ENCODE results near the gene DGKI. TPM values are rescaled to one million over a fixed set of nuclear protein-coding genes. Genes with fewer than 3 reads are reported as not detected.

Gene DGKI
- total and polyA plus RNA-seq, 4 donors, result 0.01 to 0.37 (median 0.31) TPM

DNA sequence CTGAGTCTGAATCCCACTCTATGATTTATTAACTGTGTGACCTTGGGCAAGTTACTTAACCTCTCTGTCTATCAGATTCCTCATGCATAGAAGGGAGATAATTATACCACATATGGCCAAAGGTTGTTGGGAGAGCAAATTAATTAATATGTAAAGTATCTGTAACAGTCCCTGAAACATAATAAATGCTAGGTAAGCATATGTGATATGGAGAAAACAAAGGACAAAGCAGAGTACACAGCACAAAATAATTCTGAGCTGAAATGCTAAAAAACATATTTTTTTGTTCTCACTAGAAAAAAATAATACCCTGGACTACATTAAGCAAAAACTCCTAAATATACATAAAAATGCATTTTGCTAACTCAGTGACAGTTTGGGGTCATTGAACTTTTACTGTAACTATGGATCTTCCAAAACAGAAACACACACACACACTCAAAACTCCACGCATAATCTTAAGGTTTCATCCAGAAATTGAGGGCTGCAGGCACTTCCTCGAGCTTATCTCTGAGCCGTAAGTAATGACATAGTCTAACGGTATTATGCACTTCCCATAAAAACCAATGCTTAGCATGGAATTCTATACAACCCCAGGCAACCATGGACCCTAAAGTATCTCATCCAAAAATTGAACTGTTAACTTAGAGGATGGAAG is 301.6 kb downstream of the DGKI start:
- Histone ChIP-seq H3K27ac (ENCODE audit: low read depth in 1 of 2, low read length in 2 of 2) (no peak overlapping the region), H3K4me3 (ENCODE audit: low read depth in 1 of 3, low read length in 3 of 3) (no peak overlapping the region), H3K9me3 (ENCODE audit: control insufficient read depth in 4 of 4, low read length in 3 of 4) (peaks cover 0 to 2% (median 0%) of the 10 kb centered on the region in 4 donors), H3K9ac (ENCODE audit: low read depth in 1 of 2, low read length in 2 of 2) (no peak overlapping the region), H3K27me3 (ENCODE audit: control insufficient read depth in 4 of 4, insufficient read depth in 4 of 4, low read length in 3 of 4) (peaks cover 0 to 4% (median 2%) of the 10 kb centered on the region in 4 donors), H3K4me1 (ENCODE audit: control insufficient read depth in 4 of 4, insufficient read depth in 4 of 4, low read length in 3 of 4) (no peaks in the 10 kb centered on the region), H3K36me3 (ENCODE audit: control insufficient read depth in 4 of 4, insufficient read depth in 3 of 4, low read depth in 1 of 4, low read length in 3 of 4) (no peaks in the 10 kb centered on the region)
- WGBS, result 58% methylated on average over 4 of the region's 4 CpGs
- no peak for DNase-seq (ENCODE audit: low spot score)
- TF ChIP-seq GABPA (IDR thresholded peaks at IDR 0.05 in 1 of 2, conservative IDR thresholded peaks at IDR 0.05 in 1 of 2) (no peak), FOXA1 (IDR thresholded peaks at IDR 0.05) (no peak), YY1 (IDR thresholded peaks at IDR 0.05) (no peak), RXRA (IDR thresholded peaks at IDR 0.05) (no peak), FOXA2 (IDR thresholded peaks at IDR 0.05) (no peak)
- TF ChIP-seq, protein P1, sequence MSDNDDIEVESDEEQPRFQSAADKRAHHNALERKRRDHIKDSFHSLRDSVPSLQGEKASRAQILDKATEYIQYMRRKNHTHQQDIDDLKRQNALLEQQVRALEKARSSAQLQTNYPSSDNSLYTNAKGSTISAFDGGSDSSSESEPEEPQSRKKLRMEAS (IDR thresholded peaks at IDR 0.05), result no peak

- Histone ChIP-seq H3K27ac (ENCODE audit: low read depth in 1 of 2, low read length in 2 of 2) (no peak overlapping the region), H3K27me3 (ENCODE audit: control insufficient read depth in 4 of 4, insufficient read depth in 4 of 4, low read length in 3 of 4) (peaks cover 0 to 4% (median 2%) of the 10 kb centered on the region in 4 donors), H3K9ac (ENCODE audit: low read depth in 1 of 2, low read length in 2 of 2) (no peak overlapping the region), H3K4me1 (ENCODE audit: control insufficient read depth in 4 of 4, insufficient read depth in 4 of 4, low read length in 3 of 4) (no peaks in the 10 kb centered on the region), H3K9me3 (ENCODE audit: control insufficient read depth in 4 of 4, low read length in 3 of 4) (peaks cover 0 to 2% (median 0%) of the 10 kb centered on the region in 4 donors), H3K4me3 (ENCODE audit: low read depth in 1 of 3, low read length in 3 of 3) (no peak overlapping the region), H3K36me3 (ENCODE audit: control insufficient read depth in 4 of 4, insufficient read depth in 3 of 4, low read depth in 1 of 4, low read length in 3 of 4) (no peaks in the 10 kb centered on the region)
- no peak for DNase-seq (ENCODE audit: low spot score)
- WGBS, result 44% methylated on average over 1 of the region's 1 CpG
- TF ChIP-seq ZBTB33 (IDR thresholded peaks at IDR 0.05), result no peak
- TF ChIP-seq CTCF (IDR thresholded peaks at IDR 0.05; ENCODE audit: low read depth, low read length, missing input control), result no peak
- TF ChIP-seq JUND (IDR thresholded peaks at IDR 0.05), result no peak
- TF ChIP-seq, protein P2, sequence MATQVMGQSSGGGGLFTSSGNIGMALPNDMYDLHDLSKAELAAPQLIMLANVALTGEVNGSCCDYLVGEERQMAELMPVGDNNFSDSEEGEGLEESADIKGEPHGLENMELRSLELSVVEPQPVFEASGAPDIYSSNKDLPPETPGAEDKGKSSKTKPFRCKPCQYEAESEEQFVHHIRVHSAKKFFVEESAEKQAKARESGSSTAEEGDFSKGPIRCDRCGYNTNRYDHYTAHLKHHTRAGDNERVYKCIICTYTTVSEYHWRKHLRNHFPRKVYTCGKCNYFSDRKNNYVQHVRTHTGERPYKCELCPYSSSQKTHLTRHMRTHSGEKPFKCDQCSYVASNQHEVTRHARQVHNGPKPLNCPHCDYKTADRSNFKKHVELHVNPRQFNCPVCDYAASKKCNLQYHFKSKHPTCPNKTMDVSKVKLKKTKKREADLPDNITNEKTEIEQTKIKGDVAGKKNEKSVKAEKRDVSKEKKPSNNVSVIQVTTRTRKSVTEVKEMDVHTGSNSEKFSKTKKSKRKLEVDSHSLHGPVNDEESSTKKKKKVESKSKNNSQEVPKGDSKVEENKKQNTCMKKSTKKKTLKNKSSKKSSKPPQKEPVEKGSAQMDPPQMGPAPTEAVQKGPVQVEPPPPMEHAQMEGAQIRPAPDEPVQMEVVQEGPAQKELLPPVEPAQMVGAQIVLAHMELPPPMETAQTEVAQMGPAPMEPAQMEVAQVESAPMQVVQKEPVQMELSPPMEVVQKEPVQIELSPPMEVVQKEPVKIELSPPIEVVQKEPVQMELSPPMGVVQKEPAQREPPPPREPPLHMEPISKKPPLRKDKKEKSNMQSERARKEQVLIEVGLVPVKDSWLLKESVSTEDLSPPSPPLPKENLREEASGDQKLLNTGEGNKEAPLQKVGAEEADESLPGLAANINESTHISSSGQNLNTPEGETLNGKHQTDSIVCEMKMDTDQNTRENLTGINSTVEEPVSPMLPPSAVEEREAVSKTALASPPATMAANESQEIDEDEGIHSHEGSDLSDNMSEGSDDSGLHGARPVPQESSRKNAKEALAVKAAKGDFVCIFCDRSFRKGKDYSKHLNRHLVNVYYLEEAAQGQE (IDR thresholded peaks at IDR 0.05), result no peak
- TF ChIP-seq GABPA (IDR thresholded peaks at IDR 0.05 in 1 of 2, conservative IDR thresholded peaks at IDR 0.05 in 1 of 2), result no peak
- TF ChIP-seq RAD21 (IDR thresholded peaks at IDR 0.05), result no peak
- no peak for TF ChIP-seq YY1 (IDR thresholded peaks at IDR 0.05)
- no peak for TF ChIP-seq TAF1 (conservative IDR thresholded peaks at IDR 0.05)
- no peak for TF ChIP-seq FOXA2 (IDR thresholded peaks at IDR 0.05)
- no peak for TF ChIP-seq HNF4A (conservative IDR thresholded peaks at IDR 0.05)
- no peak for TF ChIP-seq SP1 (IDR thresholded peaks at IDR 0.05)
- TF ChIP-seq NR2F2 (IDR thresholded peaks at IDR 0.05), result no peak
- no peak for TF ChIP-seq EGR1 (IDR thresholded peaks at IDR 0.05; ENCODE audit: low read depth in 2 of 2)
- TF ChIP-seq HNF4G (IDR thresholded peaks at IDR 0.05), result no peak
- TF ChIP-seq RXRA (IDR thresholded peaks at IDR 0.05), result no peak
- TF ChIP-seq FOXA1 (IDR thresholded peaks at IDR 0.05), result no peak
- TF ChIP-seq, protein P1 (IDR thresholded peaks at IDR 0.05), result no peak
- TF ChIP-seq, protein P3, sequence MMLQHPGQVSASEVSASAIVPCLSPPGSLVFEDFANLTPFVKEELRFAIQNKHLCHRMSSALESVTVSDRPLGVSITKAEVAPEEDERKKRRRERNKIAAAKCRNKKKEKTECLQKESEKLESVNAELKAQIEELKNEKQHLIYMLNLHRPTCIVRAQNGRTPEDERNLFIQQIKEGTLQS (IDR thresholded peaks at IDR 0.05), result no peak
Observed at GRCh38 chr7:137544453-137545058, 302.2 kb downstream of the DGKI start.
